HepG2 (cell line): ENCODE results near the gene CKAP2L. TPM values are rescaled to one million over a fixed set of nuclear protein-coding genes. Genes with fewer than 3 reads are reported as not detected.
A peak's percentile ranks its signal among the peaks of the same experiment; 100 is the strongest.

Source experiments
- ATAC-seq: fragments of 200-7000 bp; cut with Tn5 transposase; 3 replicates; pipeline ENCODE4 v1.9.1; 2020; ENCODE audit warnings: mild to moderate bottlenecking, moderate library complexity
- BruUV-seq: library from RNA; stranded (reverse); fragments of 400-500 nt; replicated peaks from 2 replicates; lab custom pipeline; 2021; lab: Mats Ljungman, UMichigan
- CTCF ChIA-PET: fragments of 300-600 bp; formaldehyde crosslinking; extraction: SDS; loops from one replicate; lab custom pipeline; 2021; ENCODE audit warnings: low total read pairs, inconsistent platforms, low intra/inter-chr PET ratio; lab: Yijun Ruan, JAX
- POLR2A ChIA-PET: fragments of 350-600 bp; sonication (Branson Sonifier 250); formaldehyde crosslinking; loops from one replicate; lab custom pipeline; 2020; ENCODE audit warnings: antibody characterized with exemption, inconsistent platforms; lab: Yijun Ruan, JAX
- DNase-seq: peaks from one replicate; pipeline ENCODE4 v3.0.0-alpha.2; 2015; ENCODE audit warnings: low spot score
- FAIRE-seq: peaks from 3 replicates; lab custom pipeline; 2011; peaks lifted over from hg19 to GRCh38; lab: Jason Lieb, UNC
- H2AFZ ChIP-seq: one replicate; pipeline ENCODE4 v1.6.1; 2011; ENCODE audit warnings: low read length, inconsistent platforms
- H3K27ac ChIP-seq: fragments of 300-600 bp; 3 replicates; pipeline ENCODE4 v1.8.0; 2011; ENCODE audit warnings: mixed run types, mild to moderate bottlenecking, mixed read lengths, low read length, inconsistent platforms; ENCODE audit not compliant: insufficient read depth; ENCODE audit errors: extremely low read length
- H3K27me3 ChIP-seq, 2 experiments: fragments of 200-600 bp in 1 of 2; 2 replicates in 1 of 2; 3 replicates in 1 of 2; pipeline versions ENCODE4 v1.6.0 to v1.8.0; 2011; ENCODE audit warnings: low read length in 2 of 2, mild to moderate bottlenecking in 2 of 2, moderate library complexity in 2 of 2, inconsistent platforms in 1 of 2; ENCODE audit not compliant: insufficient read depth in 2 of 2, control insufficient read depth in 1 of 2
- H3K36me3 ChIP-seq, 2 experiments: fragments of 200-600 bp in 1 of 2; replicated peaks in 1 of 2; 2 replicates in 1 of 2; 3 replicates in 1 of 2; pipeline versions ENCODE4 v1.5.1 to v1.8.0; 2011; ENCODE audit warnings: low read length in 2 of 2, inconsistent platforms in 1 of 2; ENCODE audit not compliant: insufficient read depth in 2 of 2, control insufficient read depth in 1 of 2
- H3K4me1 ChIP-seq: 2 replicates; pipeline ENCODE4 v1.5.1; 2012; ENCODE audit warnings: low read length, inconsistent platforms; ENCODE audit not compliant: insufficient read depth
- H3K4me2 ChIP-seq: 2 replicates; pipeline ENCODE4 v1.6.0; 2011; ENCODE audit warnings: low read depth, low read length, inconsistent platforms
- H3K4me3 ChIP-seq, 3 experiments: fragments of 200-600 bp in 1 of 3; sonication (generic), shearing (Covaris generic) in 1 of 3; replicated peaks in 1 of 3; 2 replicates each; pipeline ENCODE4 v1.5.1; 2011 to 2016; ENCODE audit warnings: low read length in 3 of 3, inconsistent platforms in 2 of 3, low read depth in 2 of 3, mild to moderate bottlenecking in 2 of 3, control low read depth in 1 of 3, mixed read lengths in 1 of 3; ENCODE audit not compliant: insufficient read depth in 1 of 3
- H3K79me2 ChIP-seq: one replicate; pipeline ENCODE4 v1.6.1; 2011; ENCODE audit warnings: low read length, inconsistent platforms; ENCODE audit not compliant: insufficient read depth
- H3K9ac ChIP-seq: 2 replicates; pipeline ENCODE4 v1.6.0; 2011; ENCODE audit warnings: mild to moderate bottlenecking, low read depth, low read length, inconsistent platforms; ENCODE audit not compliant: insufficient read depth
- H3K9me3 ChIP-seq: 2 replicates; pipeline ENCODE4 v1.5.1; 2012; ENCODE audit warnings: mild to moderate bottlenecking, low read length
- H4K20me1 ChIP-seq: 2 replicates; pipeline ENCODE4 v1.6.0; 2011; ENCODE audit warnings: inconsistent platforms, mild to moderate bottlenecking, low read length, moderate library complexity; ENCODE audit not compliant: insufficient read depth
- CREB1 ChIP-seq, 2 experiments: fragments of 450-650 bp in 1 of 2; IDR thresholded peaks; 2 replicates each; pipeline ENCODE4 v1.6.1; 2016 to 2017; ENCODE audit warnings: control low read depth in 1 of 2, mild to moderate bottlenecking in 1 of 2, missing compliant biosample characterization in 1 of 2, missing genetic modification characterization in 1 of 2
- ZBTB43 ChIP-seq: sonication (generic); formaldehyde crosslinking; conservative IDR thresholded peaks from 2 replicates; pipeline ENCODE4 v1.4.0; 2020; ENCODE audit warnings: missing genetic modification reagents
- ZSCAN20 ChIP-seq: sonication (generic); formaldehyde crosslinking; IDR thresholded peaks from 2 replicates; pipeline ENCODE4 v1.4.0; 2020; ENCODE audit warnings: missing genetic modification reagents, mild to moderate bottlenecking, borderline replicate concordance
- in situ Hi-C: cut with HindIII; loops from 2 replicates; pipeline ENCODE4 v1.10.0; 2017; ENCODE audit warnings: low pct_unique_long_range_greater_than_20kb; ENCODE audit not compliant: extremely low pct_ligation_motif_present
- intact Hi-C: fragments of 100-400 bp; cut with micrococcal nuclease; formaldehyde crosslinking; loops from one replicate; pipeline ENCODE4 v1.10.0; 2022; ENCODE audit not compliant: unreplicated experiment
- polyA plus RNA-seq, 8 experiments: library from polyadenylated mRNA; depleted of rRNA in 3 of 8; stranded (reverse) in 7 of 8; unstranded in 1 of 8; fragments of >200 nt; fragmentation: Illumina TruSeq in 4 of 8; extraction: Trizol in 4 of 8; gene quantifications; 2 replicates each; pipeline versions ENCODE4 v1.2.1 to v1.2.3, GENCODE V29; 2011 to 2016; ENCODE audit warnings: low read depth in 4 of 8, missing spikeins in 1 of 8, mixed read lengths in 1 of 8; ENCODE audit not compliant: insufficient read depth in 1 of 8
- total RNA-seq, 5 experiments: library from RNA; depleted of rRNA; stranded (reverse); fragments of >200 nt; fragmentation: Illumina TruSeq; extraction: Trizol; gene quantifications; 2 replicates each; pipeline ENCODE4 v1.2.3, GENCODE V29; 2016; ENCODE audit warnings: low read depth in 1 of 5

CKAP2L gene
- total and polyA plus RNA-seq, 2 of the 13 experiments (the other 11 are each of a cell fraction or from before 2014, with no cell fraction given): 7.1 to 9.5 TPM

GRCh38 chr2:112751451-112752197, 12.8 kb downstream of the CKAP2L start (continued):
- TF ChIP-seq ZBTB43 (CRISPR knock-in tag): no peak

GRCh38 chr2:112750560-112750843, 13.9 kb downstream of the CKAP2L start:
- ChIA-PET CTCF (interaction anchor here (0.7 to 5.0 kb wide), 4 partner anchors 134 to 208 kb away, joined by 3 to 86 read pairs (median 8); no protein-coding TSS in a partner anchor), POLR2A (no interaction called here)
- TF ChIP-seq CREB1 (IDR thresholded peaks at IDR 0.05): no peak
- 0 out of 2 replicates have a peak, but pooled peaks have one; percentile 11 for TF ChIP-seq CREB1 (CRISPR knock-in tag; IDR thresholded peaks at IDR 0.05)
- no peak for TF ChIP-seq ZSCAN20
- no peak for FAIRE-seq
- peaks cover 10 to 64% of the 10 kb centered on the region in 2 experiments for H3K36me3 ChIP-seq
- no peak overlapping the region for H3K9ac ChIP-seq
- DNase-seq: no peak
- BruUV-seq: no TSS peak
- H3K4me2 ChIP-seq: no peak overlapping the region
- no peaks in the 10 kb centered on the region for H4K20me1 ChIP-seq
- peaks cover 11% of the 10 kb centered on the region for H3K79me2 ChIP-seq
- peaks cover 32% of the 10 kb centered on the region for H3K4me1 ChIP-seq
- H3K27me3 ChIP-seq: no peaks in the 10 kb centered on the region
- in situ Hi-C loops: loop anchor here (5.0 kb wide), 2 partner anchors 127 to 192 kb away; no protein-coding TSS in a partner anchor
- ATAC-seq: no peak
- no peak overlapping the region for H2AFZ ChIP-seq
- no peak overlapping the region for H3K4me3 ChIP-seq
- intact Hi-C loops: loop anchor here (2.0 kb wide), 1 partner anchor 14 kb away; the partner anchor contains the start of gene CKAP2L
- H3K27ac ChIP-seq: peak overlapping the region; percentile 4
- H3K9me3 ChIP-seq: no peaks in the 10 kb centered on the region
